Esophagus muscularis mucosa (tissue), 3 donors: ENCODE data around the gene CFAP107.

Experiments used
- CTCF ChIP-seq, 3 experiments: fragments of 200-600 bp in 2 of 3; fragments of 450-650 bp in 1 of 3; sonication (generic) in 2 of 3; IDR thresholded peaks; one replicate each; pipeline ENCODE4 v1.5.1; 2017 to 2019; ENCODE audit warnings: antibody characterized with exemption in 3 of 3, mild to moderate bottlenecking in 2 of 3, moderate library complexity in 1 of 3
- POLR2AphosphoS5 ChIP-seq, 2 donors: sonication (generic); formaldehyde crosslinking; IDR thresholded peaks; one replicate each; pipeline ENCODE4 v1.6.1; 2017; ENCODE audit warnings: antibody characterized with exemption in 2 of 2

- TF ChIP-seq CTCF (IDR thresholded peaks at IDR 0.05), result no peak
- no peak for TF ChIP-seq POLR2AphosphoS5 (IDR thresholded peaks at IDR 0.05)
These were observed 30.0 kb upstream of the CFAP107 start, which contains the start of gene AADACL3 for GRCh38 chr1:12715896-12716437.
